IMR-90 (cell line): Measurements from ENCODE around the gene EPB41L4A.

ENCODE experiments used
- BHLHE40 ChIP-seq: fragments of 150-350 bp; IDR thresholded peaks from 2 replicates; pipeline ENCODE4 v1.6.1; 2016; ENCODE audit warnings: mild to moderate bottlenecking, low read depth, low read length
- CEBPB ChIP-seq: IDR thresholded peaks from 2 replicates; pipeline ENCODE4 v1.6.1; 2012; ENCODE audit warnings: low read depth, low read length, improper control_type of control experiment
- MAFK ChIP-seq: IDR thresholded peaks from 2 replicates; pipeline ENCODE4 v1.6.1; 2012; ENCODE audit warnings: low read depth, low read length, improper control_type of control experiment
- MXI1 ChIP-seq: IDR thresholded peaks from 2 replicates; pipeline ENCODE4 v1.6.1; 2012; ENCODE audit warnings: low read depth, mild to moderate bottlenecking, low read length, moderate library complexity, borderline replicate concordance
- POLR2A ChIP-seq: IDR thresholded peaks from 2 replicates; pipeline ENCODE4 v1.6.1; 2012; ENCODE audit warnings: mild to moderate bottlenecking, low read depth, low read length
- RAD21 ChIP-seq: IDR thresholded peaks from 2 replicates; pipeline ENCODE4 v1.6.1; 2012; ENCODE audit warnings: low read length, improper control_type of control experiment
- RCOR1 ChIP-seq: IDR thresholded peaks from 2 replicates; pipeline ENCODE4 v1.6.1; 2012; ENCODE audit warnings: mild to moderate bottlenecking, low read length, improper control_type of control experiment; ENCODE audit not compliant: insufficient replicate concordance
- RFX5 ChIP-seq: IDR thresholded peaks from 2 replicates; pipeline ENCODE4 v1.8.0; 2012; ENCODE audit warnings: low read depth, mild to moderate bottlenecking, low read length, moderate library complexity
- SMC3 ChIP-seq: fragments of 150-350 bp; IDR thresholded peaks from 2 replicates; pipeline ENCODE4 v1.6.1; 2016; ENCODE audit warnings: low read depth, mild to moderate bottlenecking, antibody characterized with exemption, low read length, moderate library complexity
- USF2 ChIP-seq: fragments of 150-350 bp; IDR thresholded peaks from 2 replicates; pipeline ENCODE4 v1.6.1; 2017; ENCODE audit warnings: mild to moderate bottlenecking, antibody characterized with exemption, low read length, low read depth
- TF ChIP-seq, protein P1 (sequence below): conservative IDR thresholded peaks from 2 replicates; pipeline ENCODE4 v1.5.1; 2012; ENCODE audit warnings: mild to moderate bottlenecking, low read depth, low read length, improper control_type of control experiment
- TF ChIP-seq, protein P2 (sequence below): fragments of 150-350 bp; IDR thresholded peaks from 2 replicates; pipeline ENCODE4 v1.6.1; 2016; ENCODE audit warnings: low read depth, mild to moderate bottlenecking, low read length, moderate library complexity, borderline replicate concordance

GRCh38 chr5:112247960-112248359 is 171.1 kb downstream of the EPB41L4A start:
- TF ChIP-seq, protein P1, sequence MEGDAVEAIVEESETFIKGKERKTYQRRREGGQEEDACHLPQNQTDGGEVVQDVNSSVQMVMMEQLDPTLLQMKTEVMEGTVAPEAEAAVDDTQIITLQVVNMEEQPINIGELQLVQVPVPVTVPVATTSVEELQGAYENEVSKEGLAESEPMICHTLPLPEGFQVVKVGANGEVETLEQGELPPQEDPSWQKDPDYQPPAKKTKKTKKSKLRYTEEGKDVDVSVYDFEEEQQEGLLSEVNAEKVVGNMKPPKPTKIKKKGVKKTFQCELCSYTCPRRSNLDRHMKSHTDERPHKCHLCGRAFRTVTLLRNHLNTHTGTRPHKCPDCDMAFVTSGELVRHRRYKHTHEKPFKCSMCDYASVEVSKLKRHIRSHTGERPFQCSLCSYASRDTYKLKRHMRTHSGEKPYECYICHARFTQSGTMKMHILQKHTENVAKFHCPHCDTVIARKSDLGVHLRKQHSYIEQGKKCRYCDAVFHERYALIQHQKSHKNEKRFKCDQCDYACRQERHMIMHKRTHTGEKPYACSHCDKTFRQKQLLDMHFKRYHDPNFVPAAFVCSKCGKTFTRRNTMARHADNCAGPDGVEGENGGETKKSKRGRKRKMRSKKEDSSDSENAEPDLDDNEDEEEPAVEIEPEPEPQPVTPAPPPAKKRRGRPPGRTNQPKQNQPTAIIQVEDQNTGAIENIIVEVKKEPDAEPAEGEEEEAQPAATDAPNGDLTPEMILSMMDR = no peak
- TF ChIP-seq RAD21 (no peak), SMC3 (no peak), POLR2A (no peak), RCOR1 (no peak), MXI1 (no peak), USF2 (no peak), RFX5 (no peak), BHLHE40 (no peak), CEBPB (no peak), MAFK (no peak)
- TF ChIP-seq, protein P2, sequence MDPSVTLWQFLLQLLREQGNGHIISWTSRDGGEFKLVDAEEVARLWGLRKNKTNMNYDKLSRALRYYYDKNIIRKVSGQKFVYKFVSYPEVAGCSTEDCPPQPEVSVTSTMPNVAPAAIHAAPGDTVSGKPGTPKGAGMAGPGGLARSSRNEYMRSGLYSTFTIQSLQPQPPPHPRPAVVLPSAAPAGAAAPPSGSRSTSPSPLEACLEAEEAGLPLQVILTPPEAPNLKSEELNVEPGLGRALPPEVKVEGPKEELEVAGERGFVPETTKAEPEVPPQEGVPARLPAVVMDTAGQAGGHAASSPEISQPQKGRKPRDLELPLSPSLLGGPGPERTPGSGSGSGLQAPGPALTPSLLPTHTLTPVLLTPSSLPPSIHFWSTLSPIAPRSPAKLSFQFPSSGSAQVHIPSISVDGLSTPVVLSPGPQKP = no peak
